CD14-positive monocyte (primary cell): Measurements from ENCODE around the gene TNIK. TPM values are rescaled to one million over a fixed set of nuclear protein-coding genes. Genes with fewer than 3 reads are reported as not detected.

ENCODE experiments used
- DNase-seq, 3 donors: peaks; one replicate each; pipeline ENCODE4 v3.0.0-alpha.2; 2011 to 2022
- H2AFZ ChIP-seq: 2 replicates; pipeline ENCODE4 v1.6.0; 2012; ENCODE audit warnings: mild to moderate bottlenecking, low read depth, low read length, inconsistent platforms; ENCODE audit not compliant: insufficient read depth, poor library complexity, severe bottlenecking
- H3K27ac ChIP-seq, 2 donors: 1 replicate in 1 of 2; 2 replicates in 1 of 2; pipeline ENCODE4 v1.5.1; 2012 to 2013; ENCODE audit warnings: low read length in 2 of 2, control low read depth in 1 of 2, inconsistent platforms in 1 of 2, low read depth in 1 of 2, mild to moderate bottlenecking in 1 of 2
- H3K27me3 ChIP-seq, 2 donors: one replicate each; pipeline versions ENCODE4 v1.6.0 to v1.6.1; 2011 to 2013; ENCODE audit warnings: low read length in 2 of 2; ENCODE audit not compliant: control insufficient read depth in 2 of 2, insufficient read depth in 2 of 2
- H3K36me3 ChIP-seq, 2 donors: replicated peaks in 1 of 2; 1 replicate in 1 of 2; 2 replicates in 1 of 2; pipeline versions ENCODE4 v1.5.1 to v1.6.1; 2012 to 2013; ENCODE audit warnings: low read length in 2 of 2, control low read depth in 1 of 2, inconsistent platforms in 1 of 2, mild to moderate bottlenecking in 1 of 2; ENCODE audit not compliant: insufficient read depth in 2 of 2, control insufficient read depth in 1 of 2
- H3K4me1 ChIP-seq, 2 donors: 1 replicate in 1 of 2; 2 replicates in 1 of 2; pipeline versions ENCODE4 v1.5.1 to v1.6.1; 2012 to 2013; ENCODE audit warnings: low read length in 2 of 2, control low read depth in 1 of 2, inconsistent platforms in 1 of 2, mild to moderate bottlenecking in 1 of 2, moderate library complexity in 1 of 2; ENCODE audit not compliant: insufficient read depth in 2 of 2, control insufficient read depth in 1 of 2
- H3K4me2 ChIP-seq: replicated peaks from 2 replicates; pipeline ENCODE3; 2012; ENCODE audit warnings: low read length, moderate library complexity, mild to moderate bottlenecking; ENCODE audit not compliant: poor library complexity, severe bottlenecking; ENCODE audit errors: extremely low read depth
- H3K4me3 ChIP-seq, 3 experiments: fragments of 200-600 bp in 1 of 3; sonication (generic) in 1 of 3; replicated peaks in 1 of 3; 1 replicate in 2 of 3; 2 replicates in 1 of 3; pipeline ENCODE4 v1.5.1; 2011 to 2013; ENCODE audit warnings: low read length in 3 of 3, mild to moderate bottlenecking in 3 of 3, control low read depth in 2 of 3, low read depth in 2 of 3, inconsistent platforms in 1 of 3, moderate library complexity in 1 of 3
- H3K79me2 ChIP-seq: 2 replicates; pipeline ENCODE4 v1.6.0; 2012; ENCODE audit warnings: mild to moderate bottlenecking, control low read depth, inconsistent platforms, low read length, moderate library complexity; ENCODE audit not compliant: insufficient read depth
- H3K9ac ChIP-seq: 2 replicates; pipeline ENCODE4 v1.6.0; 2017; ENCODE audit warnings: low read length, mild to moderate bottlenecking; ENCODE audit not compliant: insufficient read depth, poor library complexity, severe bottlenecking
- H3K9me3 ChIP-seq, 2 donors: replicated peaks in 1 of 2; 1 replicate in 1 of 2; 2 replicates in 1 of 2; pipeline versions ENCODE4 v1.5.1 to v1.6.1; 2012 to 2013; ENCODE audit warnings: low read length in 2 of 2, control low read depth in 1 of 2; ENCODE audit not compliant: control insufficient read depth in 1 of 2, insufficient read depth in 1 of 2
- H4K20me1 ChIP-seq: 2 replicates; pipeline ENCODE4 v1.6.0; 2012; ENCODE audit warnings: mild to moderate bottlenecking, low read length, control low read depth, moderate library complexity; ENCODE audit not compliant: insufficient read depth
- H3K27ac Mint-ChIP-seq, 7 donors: one replicate each; pipeline ENCODE4 v1.8.0; 2020; ENCODE audit warnings: mild to moderate bottlenecking in 7 of 7, mixed read lengths in 7 of 7, moderate library complexity in 6 of 7, inconsistent platforms in 2 of 7
- H3K27me3 Mint-ChIP-seq, 3 donors: one replicate each; pipeline ENCODE4 v1.8.0; 2021 to 2022; ENCODE audit warnings: low read depth in 3 of 3, mild to moderate bottlenecking in 3 of 3, mixed read lengths in 3 of 3, moderate library complexity in 3 of 3, inconsistent platforms in 1 of 3
- H3K36me3 Mint-ChIP-seq, 2 donors: one replicate each; pipeline ENCODE4 v1.8.0; 2020; ENCODE audit warnings: mixed read lengths in 2 of 2, inconsistent platforms in 1 of 2, mild to moderate bottlenecking in 1 of 2
- H3K4me1 Mint-ChIP-seq: one replicate; pipeline ENCODE4 v1.8.0; 2020; ENCODE audit warnings: mild to moderate bottlenecking, mixed read lengths
- H3K4me3 Mint-ChIP-seq, 2 donors: one replicate each; pipeline ENCODE4 v1.8.0; 2020; ENCODE audit warnings: mild to moderate bottlenecking in 2 of 2, mixed read lengths in 2 of 2, moderate library complexity in 1 of 2
- H3K9me3 Mint-ChIP-seq, 7 donors: one replicate each; pipeline ENCODE4 v1.8.0; 2020 to 2022; ENCODE audit warnings: mixed read lengths in 7 of 7, mild to moderate bottlenecking in 6 of 7, moderate library complexity in 6 of 7, inconsistent platforms in 2 of 7
- WGBS: methylation state at CpG from one replicate; pipeline ENCODE4 v1.1.5; 2013; ENCODE audit warnings: missing lambda C conversion rate; ENCODE audit not compliant: insufficient coverage; 5-methylcytosine and 5-hydroxymethylcytosine counted together
- intact Hi-C, 2 donors: fragments of 100-400 bp; cut with micrococcal nuclease; formaldehyde crosslinking; loops; one replicate each; pipeline versions ENCODE4 v1.15.0 to v1.15.1; 2023
- polyA plus RNA-seq, 3 donors: library from polyadenylated mRNA; depleted of rRNA in 1 of 3; unstranded in 2 of 3; stranded (reverse) in 1 of 3; fragments of 300-500 nt in 2 of 3; fragments of >200 nt in 1 of 3; fragmentation: Illumina TruSeq in 2 of 3; gene quantifications; 1 replicate in 2 of 3; 2 replicates in 1 of 3; pipeline ENCODE4 v1.2.3, GENCODE V29; 2012 to 2021
- TF ChIP-seq, protein P1 (sequence below): fragments of 200-600 bp; IDR thresholded peaks from one replicate; pipeline ENCODE4 v1.8.0; 2022; ENCODE audit warnings: antibody characterized with exemption, mild to moderate bottlenecking

TNIK gene
- polyA plus RNA-seq, 3 donors: 0.36 to 1.8 (median 0.75) TPM

DNA sequence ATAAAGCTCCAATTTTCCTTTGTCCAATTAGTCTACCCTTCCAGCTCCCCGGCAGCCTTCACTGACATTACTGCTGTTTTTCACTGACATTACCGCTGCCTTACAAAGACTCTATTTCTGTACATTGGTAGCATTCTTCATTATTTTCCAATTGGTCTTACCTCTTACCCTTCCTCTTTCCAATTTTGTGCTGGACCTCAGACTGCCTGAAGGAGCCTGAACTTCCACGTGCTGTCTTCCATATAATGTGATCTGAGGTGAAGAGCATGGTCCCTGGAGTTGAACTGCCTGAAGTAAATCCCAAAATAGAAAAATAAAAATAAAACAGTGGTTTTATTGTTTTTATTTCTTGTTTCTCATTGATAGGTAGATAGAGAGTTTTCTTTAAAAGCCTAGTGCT is 9.2 kb upstream of the TNIK start:
- Histone ChIP-seq H3K79me2 (no peaks in the 10 kb centered on the region), H3K27ac (no peak overlapping the region), H3K9me3 (no peaks in the 10 kb centered on the region), H3K27me3 (peaks cover 0 to 2% of the 10 kb centered on the region in 2 donors), H3K4me1 (no peaks in the 10 kb centered on the region), H3K9ac (no peak overlapping the region), H3K4me3 (no peak overlapping the region), H4K20me1 (no peaks in the 10 kb centered on the region), H3K4me2 (no peak overlapping the region), H2AFZ (no peak overlapping the region), H3K36me3 (no peaks in the 10 kb centered on the region)
- TF ChIP-seq, protein P1, sequence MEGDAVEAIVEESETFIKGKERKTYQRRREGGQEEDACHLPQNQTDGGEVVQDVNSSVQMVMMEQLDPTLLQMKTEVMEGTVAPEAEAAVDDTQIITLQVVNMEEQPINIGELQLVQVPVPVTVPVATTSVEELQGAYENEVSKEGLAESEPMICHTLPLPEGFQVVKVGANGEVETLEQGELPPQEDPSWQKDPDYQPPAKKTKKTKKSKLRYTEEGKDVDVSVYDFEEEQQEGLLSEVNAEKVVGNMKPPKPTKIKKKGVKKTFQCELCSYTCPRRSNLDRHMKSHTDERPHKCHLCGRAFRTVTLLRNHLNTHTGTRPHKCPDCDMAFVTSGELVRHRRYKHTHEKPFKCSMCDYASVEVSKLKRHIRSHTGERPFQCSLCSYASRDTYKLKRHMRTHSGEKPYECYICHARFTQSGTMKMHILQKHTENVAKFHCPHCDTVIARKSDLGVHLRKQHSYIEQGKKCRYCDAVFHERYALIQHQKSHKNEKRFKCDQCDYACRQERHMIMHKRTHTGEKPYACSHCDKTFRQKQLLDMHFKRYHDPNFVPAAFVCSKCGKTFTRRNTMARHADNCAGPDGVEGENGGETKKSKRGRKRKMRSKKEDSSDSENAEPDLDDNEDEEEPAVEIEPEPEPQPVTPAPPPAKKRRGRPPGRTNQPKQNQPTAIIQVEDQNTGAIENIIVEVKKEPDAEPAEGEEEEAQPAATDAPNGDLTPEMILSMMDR: no peak
- intact Hi-C loops: no loop called here
- no peak for DNase-seq
- Mint-ChIP-seq H3K36me3 (no peaks in the 10 kb centered on the region), H3K4me1 (no peaks in the 10 kb centered on the region), H3K9me3 (peaks cover 0 to 4% (median 0%) of the 10 kb centered on the region in 7 donors), H3K4me3 (no peak overlapping the region), H3K27ac (peak overlapping the region in 1 of 7 donors; percentile 13), H3K27me3 (peaks cover 0 to 3% (median 2%) of the 10 kb centered on the region in 3 donors)
- WGBS: 94% methylated on average over 2 of the region's 3 CpGs

DNA sequence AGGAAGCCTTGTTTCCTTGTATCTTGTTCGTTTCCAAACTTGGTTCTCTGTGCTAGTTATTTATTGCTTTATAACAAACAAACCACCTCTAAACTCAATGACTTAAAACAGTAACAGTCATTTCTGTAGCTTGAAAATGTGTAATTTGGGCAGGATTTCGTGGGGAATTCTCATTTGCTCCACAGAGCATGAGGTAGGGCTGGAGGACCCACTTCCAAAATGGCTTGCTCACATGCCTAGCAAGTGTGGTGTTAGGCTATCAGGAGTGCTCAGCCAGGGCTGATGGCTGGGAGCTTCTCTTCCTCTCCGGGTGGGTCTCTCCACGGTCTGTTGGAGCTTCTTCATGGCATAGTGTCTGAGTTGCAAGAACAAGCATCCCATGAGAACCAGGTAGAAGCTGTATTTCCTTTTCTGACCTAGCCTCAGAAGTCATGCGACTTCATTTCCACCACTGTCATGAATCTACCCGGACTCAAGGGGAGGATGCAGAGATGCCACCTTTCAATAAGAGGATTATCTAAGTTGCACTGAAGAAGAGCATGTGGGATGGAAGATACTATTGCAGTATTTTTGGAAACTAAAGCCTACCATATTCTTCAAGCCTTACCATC is 8.2 kb upstream of the TNIK start:
- H4K20me1 ChIP-seq: no peaks in the 10 kb centered on the region
- no peaks in the 10 kb centered on the region for H3K4me1 Mint-ChIP-seq
- H3K27me3 Mint-ChIP-seq: peaks cover 2 to 4% (median 3%) of the 10 kb centered on the region in 3 donors
- H3K36me3 ChIP-seq: no peaks in the 10 kb centered on the region
- H3K27me3 ChIP-seq: peaks cover 0 to 2% of the 10 kb centered on the region in 2 donors
- WGBS: 94% methylated on average over 2 of the region's 6 CpGs
- H3K79me2 ChIP-seq: no peaks in the 10 kb centered on the region
- DNase-seq: no peak
- no peak overlapping the region for H3K4me3 Mint-ChIP-seq
- H2AFZ ChIP-seq: no peak overlapping the region
- H3K36me3 Mint-ChIP-seq: no peaks in the 10 kb centered on the region
- peaks cover 0 to 4% (median 0%) of the 10 kb centered on the region in 7 donors for H3K9me3 Mint-ChIP-seq
- no peak overlapping the region for H3K27ac Mint-ChIP-seq
- H3K9ac ChIP-seq: no peak overlapping the region
- no peak overlapping the region for H3K4me2 ChIP-seq
- TF ChIP-seq, protein P1: no peak
- intact Hi-C loops: no loop called here
- H3K9me3 ChIP-seq: no peaks in the 10 kb centered on the region
- H3K4me1 ChIP-seq: no peaks in the 10 kb centered on the region
- H3K27ac ChIP-seq: no peak overlapping the region
- H3K4me3 ChIP-seq: no peak overlapping the region
